C4-2B (cell line): Measurements from ENCODE around the gene TSPAN11.

Source experiments
- H3K27ac ChIP-seq: fragments of 450-650 bp; 2 replicates; pipeline ENCODE4 v1.5.1; 2017
- CTCF ChIP-seq: fragments of 450-650 bp; conservative IDR thresholded peaks from 2 replicates; pipeline ENCODE4 v1.5.1; 2017; ENCODE audit warnings: mild to moderate bottlenecking
- ZFX ChIP-seq: fragments of 450-650 bp; IDR thresholded peaks from 2 replicates; pipeline ENCODE4 v1.6.1; 2017

Gene TSPAN11

GRCh38 chr12:30902001-30902400, 24.5 kb upstream of the TSPAN11 start:
- TF ChIP-seq CTCF (no peak), ZFX (no peak)
- no peak overlapping the region for H3K27ac ChIP-seq

- no peak overlapping the region for H3K27ac ChIP-seq
- TF ChIP-seq CTCF = no peak
- TF ChIP-seq ZFX = no peak
Observed at GRCh38 chr12:30902596-30902995, 24.0 kb upstream of the TSPAN11 start.

- TF ChIP-seq ZFX = no peak
- TF ChIP-seq CTCF = no peak
- H3K27ac ChIP-seq = no peak overlapping the region
Observed at GRCh38 chr12:30905463-30906009, 21.0 kb upstream of the TSPAN11 start.

GRCh38 chr12:30908076-30908721, 18.3 kb upstream of the TSPAN11 start:
- H3K27ac ChIP-seq = peak overlapping the region; percentile 31; the same call in 1 of the 2 replicates
- no peak for TF ChIP-seq ZFX
- TF ChIP-seq CTCF = no peak

- peak overlapping the region; percentile 31; the same call in 1 of the 2 replicates for H3K27ac ChIP-seq
Observed at GRCh38 chr12:30908722-30909348, 17.7 kb upstream of the TSPAN11 start.

GRCh38 chr12:30909349-30910037, 17.1 kb upstream of the TSPAN11 start:
- peak overlapping the region; percentile 31; the same call in 1 of the 2 replicates for H3K27ac ChIP-seq
- TF ChIP-seq ZFX (no peak), CTCF (no peak)

More at GRCh38 chr12:30908722-30909348, 17.7 kb upstream of the TSPAN11 start:
- TF ChIP-seq CTCF (no peak), ZFX (no peak)

- no peak for TF ChIP-seq ZFX
- no peak for TF ChIP-seq CTCF
- H3K27ac ChIP-seq = no peak overlapping the region
Observed at GRCh38 chr12:30910038-30910350, 16.6 kb upstream of the TSPAN11 start.
